ENCODE measurements around the gene PTPRH. TPM values are rescaled to one million over a fixed set of nuclear protein-coding genes. Genes with fewer than 3 reads are reported as not detected.

Gene PTPRH
- 0.39 TPM in 1 of 2 replicates, not detected in the other for total RNA-seq (2014; rRNA removed; shearing (Covaris generic))
- 0.51 and 1.7 TPM in 2 replicates for polyA plus RNA-seq (2015; cell fraction: cytosol; rRNA removed)
- 1.8 and 1.9 TPM in 2 replicates for polyA plus RNA-seq (2015; cell fraction: nucleus; rRNA removed)

- no peak for DNase-seq (ENCODE audit: low read depth)
Observed at GRCh38 chr19:55208880-55209692, at the start of gene PTPRH. PTPRH (minus strand) TSS chr19:55209501; CDS start chr19:55209433, 68 bp downstream.

- no peak for DNase-seq (ENCODE audit: low read depth)
Observed at GRCh38 chr19:55258476-55258827, 49.2 kb upstream of the PTPRH start.

- peak; percentile 24 for DNase-seq (ENCODE audit: low read depth)
Observed at GRCh38 chr19:55257461-55258420, 48.4 kb upstream of the PTPRH start.

- no peak for DNase-seq (ENCODE audit: low read depth)
Observed at GRCh38 chr19:55256562-55257460, 47.5 kb upstream of the PTPRH start.

- DNase-seq (ENCODE audit: low read depth): peak; percentile 49
Observed at GRCh38 chr19:55255618-55256423, 46.5 kb upstream of the PTPRH start.

- no peak for DNase-seq (ENCODE audit: low read depth)
Observed at GRCh38 chr19:55254625-55254977, 45.3 kb upstream of the PTPRH start.

GRCh38 chr19:55253842-55254624 is 44.7 kb upstream of the PTPRH start:
- no peak for DNase-seq (ENCODE audit: low read depth)

GRCh38 chr19:55252760-55253663 is 43.7 kb upstream of the PTPRH start:
- DNase-seq (ENCODE audit: low read depth): no peak

- peak; percentile 77 for DNase-seq (ENCODE audit: low read depth)
Observed at GRCh38 chr19:55251341-55252081, 42.2 kb upstream of the PTPRH start.

- DNase-seq (ENCODE audit: low read depth): no peak
Observed at GRCh38 chr19:55250262-55251036, 41.1 kb upstream of the PTPRH start.

GRCh38 chr19:55249841-55250240 is 40.5 kb upstream of the PTPRH start:
- no peak for DNase-seq (ENCODE audit: low read depth)

- DNase-seq (ENCODE audit: low read depth): no peak
Observed at GRCh38 chr19:55248704-55249103, 39.4 kb upstream of the PTPRH start.

- no peak for DNase-seq (ENCODE audit: low read depth)
Observed at GRCh38 chr19:55248166-55248675, 38.9 kb upstream of the PTPRH start.

GRCh38 chr19:55247621-55248099 is 38.4 kb upstream of the PTPRH start:
- DNase-seq (ENCODE audit: low read depth): peak; percentile 43

GRCh38 chr19:55246462-55247451 is 37.5 kb upstream of the PTPRH start:
- no peak for DNase-seq (ENCODE audit: low read depth)
